ENCODE data around the gene SLC44A3. TPM values are rescaled to one million over a fixed set of nuclear protein-coding genes. Genes with fewer than 3 reads are reported as not detected.
"Not testable (repeated sequence)": the region's sequence is repeated elsewhere in the genome, so short reads cannot be mapped to it uniquely, and the experiment has no call there.

SLC44A3 gene
- polyA plus RNA-seq, 3 donors = not detected

DNA sequence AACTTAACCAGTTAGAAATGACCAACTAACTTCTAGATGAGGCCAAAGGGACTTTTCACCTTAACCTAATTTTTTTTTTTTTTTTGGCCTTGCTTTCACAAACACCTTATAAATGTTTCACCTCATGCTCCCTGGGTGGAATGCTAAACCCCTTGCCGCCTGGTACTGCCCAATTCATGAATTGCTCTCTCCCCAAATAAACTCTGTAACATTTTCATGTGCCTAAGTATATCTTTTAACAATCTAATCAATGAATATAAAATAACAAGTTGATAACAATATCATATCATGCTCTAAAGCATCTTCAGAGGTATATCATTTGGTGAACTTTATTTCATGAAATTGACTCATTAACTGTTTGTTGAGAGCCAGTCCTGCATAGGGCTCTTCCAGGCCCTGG is 117.7 kb downstream of the SLC44A3 start:
- H3K9me3 ChIP-seq (replicated peaks in 1 of 2; ENCODE audit: control insufficient read depth in 1 of 2, insufficient read depth in 1 of 2, low read length in 2 of 2) = no peaks in the 10 kb centered on the region
- H3K4me3 ChIP-seq (replicated peaks in 1 of 3; ENCODE audit: low read depth in 2 of 3, low read length in 3 of 3) = no peak overlapping the region
- no peak overlapping the region for H3K9ac ChIP-seq (ENCODE audit: insufficient read depth, low read length, poor library complexity, severe bottlenecking)
- no peak for DNase-seq
- no peak overlapping the region for H3K4me2 ChIP-seq (replicated peaks; ENCODE audit: extremely low read depth, low read length, poor library complexity, severe bottlenecking)
- peaks cover 0 to 4% (median 0%) of the 10 kb centered on the region in 7 donors for H3K9me3 Mint-ChIP-seq
- no peaks in the 10 kb centered on the region for H3K79me2 ChIP-seq (ENCODE audit: insufficient read depth, low read length)
- H4K20me1 ChIP-seq (ENCODE audit: insufficient read depth, low read length) = no peaks in the 10 kb centered on the region
- no peaks in the 10 kb centered on the region for H3K27me3 ChIP-seq (ENCODE audit: control insufficient read depth in 2 of 2, insufficient read depth in 2 of 2, low read length in 2 of 2)
- H3K4me1 ChIP-seq (ENCODE audit: control insufficient read depth in 1 of 2, insufficient read depth in 2 of 2, low read length in 2 of 2) = no peaks in the 10 kb centered on the region
- no CpG with 5 or more reads among the region's 1 CpG for WGBS (ENCODE audit: insufficient coverage)
- no peaks in the 10 kb centered on the region for H3K36me3 Mint-ChIP-seq
- H3K4me3 Mint-ChIP-seq = no peak overlapping the region
- H3K4me1 Mint-ChIP-seq = no peaks in the 10 kb centered on the region
- H3K27me3 Mint-ChIP-seq (ENCODE audit: low read depth in 3 of 3) = peaks cover 1 to 7% (median 7%) of the 10 kb centered on the region in 3 donors
- no peak for TF ChIP-seq CTCF (IDR thresholded peaks at IDR 0.05)
- no peak overlapping the region for H3K27ac Mint-ChIP-seq
- H3K36me3 ChIP-seq (replicated peaks in 1 of 2; ENCODE audit: control insufficient read depth in 1 of 2, insufficient read depth in 2 of 2, low read length in 2 of 2) = no peaks in the 10 kb centered on the region
- H3K27ac ChIP-seq (ENCODE audit: low read depth in 1 of 2, low read length in 2 of 2) = no peak overlapping the region
- no peak overlapping the region for H2AFZ ChIP-seq (ENCODE audit: insufficient read depth, low read depth, low read length, poor library complexity, severe bottlenecking)
- intact Hi-C loops (cut with micrococcal nuclease) = no loop called here

DNA sequence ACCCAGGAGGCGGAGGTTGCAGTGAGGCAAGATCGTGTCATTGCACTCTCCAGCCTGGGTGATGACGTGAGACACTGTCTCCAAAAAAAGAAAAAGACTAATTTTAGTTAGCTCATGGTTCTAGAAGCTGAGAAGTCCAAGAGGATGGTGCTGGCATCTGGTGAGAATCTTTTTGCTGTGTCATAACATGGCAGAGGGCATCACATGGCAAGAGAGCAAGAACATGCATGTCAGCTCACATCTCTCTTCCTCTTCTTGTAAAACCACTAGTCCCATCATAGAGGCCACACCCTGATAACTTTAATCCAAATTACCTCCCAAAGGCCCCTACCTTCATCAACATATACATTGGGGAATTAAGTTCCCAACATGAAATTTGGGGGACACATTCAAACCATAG is 120.6 kb downstream of the SLC44A3 start:
- H2AFZ ChIP-seq (ENCODE audit: insufficient read depth, low read depth, low read length, poor library complexity, severe bottlenecking) = no peak overlapping the region
- peaks cover 4 to 7% (median 7%) of the 10 kb centered on the region in 3 donors for H3K27me3 Mint-ChIP-seq (ENCODE audit: low read depth in 3 of 3)
- H3K4me3 Mint-ChIP-seq = no peak overlapping the region
- H3K36me3 Mint-ChIP-seq = no peaks in the 10 kb centered on the region
- DNase-seq = no peak
- no peak overlapping the region for H3K4me3 ChIP-seq (replicated peaks in 1 of 3; ENCODE audit: low read depth in 2 of 3, low read length in 3 of 3)
- no peak overlapping the region for H3K4me2 ChIP-seq (replicated peaks; ENCODE audit: extremely low read depth, low read length, poor library complexity, severe bottlenecking)
- no peaks in the 10 kb centered on the region for H3K36me3 ChIP-seq (replicated peaks in 1 of 2; ENCODE audit: control insufficient read depth in 1 of 2, insufficient read depth in 2 of 2, low read length in 2 of 2)
- no peak overlapping the region for H3K27ac Mint-ChIP-seq
- no peak overlapping the region for H3K27ac ChIP-seq (ENCODE audit: low read depth in 1 of 2, low read length in 2 of 2)
- no peaks in the 10 kb centered on the region for H3K79me2 ChIP-seq (ENCODE audit: insufficient read depth, low read length)
- no peak overlapping the region for H3K9ac ChIP-seq (ENCODE audit: insufficient read depth, low read length, poor library complexity, severe bottlenecking)
- H3K27me3 ChIP-seq (ENCODE audit: control insufficient read depth in 2 of 2, insufficient read depth in 2 of 2, low read length in 2 of 2) = peaks cover 0 to 2% of the 10 kb centered on the region in 2 donors
- H4K20me1 ChIP-seq (ENCODE audit: insufficient read depth, low read length) = no peaks in the 10 kb centered on the region
- no peak for TF ChIP-seq CTCF (IDR thresholded peaks at IDR 0.05)
- H3K4me1 Mint-ChIP-seq = no peaks in the 10 kb centered on the region
- no peaks in the 10 kb centered on the region for H3K4me1 ChIP-seq (ENCODE audit: control insufficient read depth in 1 of 2, insufficient read depth in 2 of 2, low read length in 2 of 2)
- no peaks in the 10 kb centered on the region for H3K9me3 ChIP-seq (replicated peaks in 1 of 2; ENCODE audit: control insufficient read depth in 1 of 2, insufficient read depth in 1 of 2, low read length in 2 of 2)
- H3K9me3 Mint-ChIP-seq = peaks cover 0 to 4% (median 0%) of the 10 kb centered on the region in 7 donors
- WGBS (ENCODE audit: insufficient coverage) = 85% methylated on average over 3 of the region's 3 CpGs
- intact Hi-C loops (cut with micrococcal nuclease) = loop anchor here in 1 of 2 donors (10.0 kb wide), 1 partner anchor 64 kb away; no protein-coding TSS in a partner anchor

GRCh38 chr1:94941480-94941879 is 121.3 kb downstream of the SLC44A3 start:
- not testable (repeated sequence) for H3K4me3 Mint-ChIP-seq; H3K27me3 Mint-ChIP-seq (ENCODE audit: low read depth in 3 of 3)

More at GRCh38 chr1:94941480-94941879, 121.3 kb downstream of the SLC44A3 start:
- not testable (repeated sequence) for H3K4me1 Mint-ChIP-seq; H3K27me3 ChIP-seq (ENCODE audit: control insufficient read depth in 2 of 2, insufficient read depth in 2 of 2, low read length in 2 of 2); H3K4me2 ChIP-seq (replicated peaks; ENCODE audit: extremely low read depth, low read length, poor library complexity, severe bottlenecking); H3K4me3 ChIP-seq (replicated peaks in 1 of 3; ENCODE audit: low read depth in 2 of 3, low read length in 3 of 3); H3K9ac ChIP-seq (ENCODE audit: insufficient read depth, low read length, poor library complexity, severe bottlenecking); H3K27ac Mint-ChIP-seq; H3K27ac ChIP-seq (ENCODE audit: low read depth in 1 of 2, low read length in 2 of 2); H4K20me1 ChIP-seq (ENCODE audit: insufficient read depth, low read length); H3K9me3 ChIP-seq (replicated peaks in 1 of 2; ENCODE audit: control insufficient read depth in 1 of 2, insufficient read depth in 1 of 2, low read length in 2 of 2); H3K36me3 Mint-ChIP-seq; H2AFZ ChIP-seq (ENCODE audit: insufficient read depth, low read depth, low read length, poor library complexity, severe bottlenecking); H3K79me2 ChIP-seq (ENCODE audit: insufficient read depth, low read length); H3K36me3 ChIP-seq (replicated peaks in 1 of 2; ENCODE audit: control insufficient read depth in 1 of 2, insufficient read depth in 2 of 2, low read length in 2 of 2); H3K9me3 Mint-ChIP-seq; H3K4me1 ChIP-seq (ENCODE audit: control insufficient read depth in 1 of 2, insufficient read depth in 2 of 2, low read length in 2 of 2); DNase-seq
- intact Hi-C loops (cut with micrococcal nuclease) = loop anchor here in 1 of 2 donors (10.0 kb wide), 1 partner anchor 63 kb away; no protein-coding TSS in a partner anchor
- WGBS (ENCODE audit: insufficient coverage) = no CpG with 5 or more reads among the region's 1 CpG
